ENCODE measurements around the gene TTYH2.
"Not testable (repeated sequence)": the region's sequence is repeated elsewhere in the genome, so short reads cannot be mapped to it uniquely, and the experiment has no call there.

DNA sequence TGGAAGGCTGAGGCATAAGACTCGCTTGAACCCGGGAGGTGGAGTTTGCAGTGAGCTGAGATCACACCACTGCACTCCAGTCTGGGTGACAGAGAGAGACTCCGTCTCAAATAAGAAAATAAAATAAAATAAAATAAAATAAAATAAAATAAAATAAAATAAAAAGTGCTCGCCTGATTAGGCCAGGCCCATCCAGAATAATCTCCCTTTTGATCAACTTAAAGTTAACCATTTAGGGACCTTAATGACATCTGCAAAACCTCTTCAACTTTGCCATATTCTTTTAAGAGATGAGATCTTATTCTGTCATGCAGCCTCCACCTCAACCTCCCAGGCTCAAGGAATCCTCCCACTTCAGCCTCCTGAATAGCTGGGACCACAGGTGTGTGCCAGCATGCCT, 24.7 kb upstream of the TTYH2 start:
- not testable (repeated sequence) for TF ChIP-seq STAT1 (IDR thresholded peaks at IDR 0.05; ENCODE audit: unreplicated experiment); POLR2AphosphoS5 (IDR thresholded peaks at IDR 0.05; ENCODE audit: low read depth)
